GM12875 (cell line): ENCODE results near the gene MAST2.
"Not testable (repeated sequence)": the region's sequence is repeated elsewhere in the genome, so short reads cannot be mapped to it uniquely, and the experiment has no call there.

Source experiments
- H3K4me3 ChIP-seq: one replicate; pipeline ENCODE4 v1.5.1; 2011; ENCODE audit warnings: low read depth, low read length, control low read depth
- TF ChIP-seq, protein P1 (sequence below): IDR thresholded peaks from 2 replicates; pipeline ENCODE4 v1.5.1; 2011; ENCODE audit warnings: low read depth, mild to moderate bottlenecking, control low read depth, inconsistent platforms, low read length, moderate library complexity, borderline replicate concordance; ENCODE audit not compliant: insufficient read depth

MAST2 gene

DNA sequence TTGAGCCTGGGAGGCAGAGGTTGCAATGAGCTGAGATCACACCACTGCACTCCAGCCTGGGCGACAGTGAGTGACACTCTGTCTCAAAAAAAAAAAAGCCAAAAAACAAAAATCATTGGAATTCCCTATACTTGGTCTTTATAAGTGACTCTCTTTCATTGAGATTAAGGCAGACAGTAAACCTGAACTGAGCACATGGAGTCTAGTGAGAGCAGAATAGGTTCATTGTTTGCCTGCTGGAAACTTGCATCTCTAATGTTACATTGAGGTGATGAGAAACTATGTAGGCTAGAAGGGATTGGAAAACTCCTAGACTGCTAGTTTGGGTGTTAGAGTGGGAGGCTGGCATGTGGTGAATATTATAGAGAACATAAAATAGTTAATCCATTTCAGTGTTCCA is 25.4 kb downstream of the MAST2 start:
- no peak overlapping the region for H3K4me3 ChIP-seq
- TF ChIP-seq, protein P1, sequence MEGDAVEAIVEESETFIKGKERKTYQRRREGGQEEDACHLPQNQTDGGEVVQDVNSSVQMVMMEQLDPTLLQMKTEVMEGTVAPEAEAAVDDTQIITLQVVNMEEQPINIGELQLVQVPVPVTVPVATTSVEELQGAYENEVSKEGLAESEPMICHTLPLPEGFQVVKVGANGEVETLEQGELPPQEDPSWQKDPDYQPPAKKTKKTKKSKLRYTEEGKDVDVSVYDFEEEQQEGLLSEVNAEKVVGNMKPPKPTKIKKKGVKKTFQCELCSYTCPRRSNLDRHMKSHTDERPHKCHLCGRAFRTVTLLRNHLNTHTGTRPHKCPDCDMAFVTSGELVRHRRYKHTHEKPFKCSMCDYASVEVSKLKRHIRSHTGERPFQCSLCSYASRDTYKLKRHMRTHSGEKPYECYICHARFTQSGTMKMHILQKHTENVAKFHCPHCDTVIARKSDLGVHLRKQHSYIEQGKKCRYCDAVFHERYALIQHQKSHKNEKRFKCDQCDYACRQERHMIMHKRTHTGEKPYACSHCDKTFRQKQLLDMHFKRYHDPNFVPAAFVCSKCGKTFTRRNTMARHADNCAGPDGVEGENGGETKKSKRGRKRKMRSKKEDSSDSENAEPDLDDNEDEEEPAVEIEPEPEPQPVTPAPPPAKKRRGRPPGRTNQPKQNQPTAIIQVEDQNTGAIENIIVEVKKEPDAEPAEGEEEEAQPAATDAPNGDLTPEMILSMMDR: no peak

DNA sequence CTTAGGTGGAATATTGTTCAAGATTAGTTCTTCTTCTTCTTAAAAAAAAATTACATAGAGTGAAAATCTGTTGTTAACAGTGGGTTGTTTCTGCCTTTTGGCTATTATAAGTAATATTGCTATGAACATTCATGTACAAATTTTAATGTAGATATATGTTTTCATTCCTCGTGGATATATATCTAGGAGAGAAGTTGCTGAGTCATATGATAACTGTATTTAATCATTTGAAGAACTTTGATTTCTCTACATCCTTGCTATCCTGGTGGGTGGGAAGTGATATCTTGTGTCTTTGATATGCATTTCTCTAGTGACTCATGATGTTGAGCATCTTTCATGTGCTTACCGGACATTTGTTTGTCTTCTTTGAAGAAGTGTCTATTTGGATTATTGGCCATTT is 29.9 kb downstream of the MAST2 start:
- no peak overlapping the region for H3K4me3 ChIP-seq
- TF ChIP-seq, protein P1: no peak

DNA sequence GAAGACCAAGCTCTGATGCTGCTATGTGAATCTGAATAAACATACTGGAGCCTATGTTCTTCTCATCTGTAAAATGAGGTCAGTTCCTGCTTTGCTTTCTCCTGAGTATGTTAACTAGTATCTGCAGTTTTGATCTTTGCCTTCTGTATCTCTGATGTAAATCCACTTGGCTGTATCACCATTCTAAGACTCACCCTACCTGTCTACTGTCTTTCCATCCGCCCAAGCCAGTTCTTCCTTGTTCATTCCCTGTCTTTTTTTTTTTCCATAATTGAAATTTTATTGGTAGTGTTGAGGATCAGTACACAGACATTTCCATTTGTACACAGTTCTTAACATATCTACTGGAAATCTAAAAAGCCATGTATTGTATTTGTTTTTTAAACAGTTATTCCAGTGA is 31.3 kb downstream of the MAST2 start:
- TF ChIP-seq, protein P1: no peak

DNA sequence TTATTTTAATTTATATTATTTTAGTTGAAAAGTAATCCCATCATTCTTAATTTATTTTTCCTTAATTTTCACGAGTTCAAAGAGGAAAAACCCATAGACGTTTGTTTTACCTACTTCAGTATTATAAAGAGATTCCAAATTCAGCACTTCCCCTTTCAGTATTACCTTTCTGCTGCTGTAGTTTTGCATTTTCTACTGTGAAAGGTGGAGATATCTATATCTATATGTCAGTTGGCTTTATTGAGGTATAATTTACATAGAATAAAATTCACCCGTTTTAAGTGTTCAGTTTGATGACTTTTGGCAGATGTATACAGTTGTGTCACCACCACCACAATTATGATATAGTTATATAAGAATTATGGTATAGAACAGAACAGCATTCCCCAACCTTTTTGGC is 33.0 kb downstream of the MAST2 start:
- no peak overlapping the region for H3K4me3 ChIP-seq
- TF ChIP-seq, protein P1: no peak

More for the DNA sequence above, 31.3 kb downstream of the MAST2 start:
- H3K4me3 ChIP-seq: no peak overlapping the region

DNA sequence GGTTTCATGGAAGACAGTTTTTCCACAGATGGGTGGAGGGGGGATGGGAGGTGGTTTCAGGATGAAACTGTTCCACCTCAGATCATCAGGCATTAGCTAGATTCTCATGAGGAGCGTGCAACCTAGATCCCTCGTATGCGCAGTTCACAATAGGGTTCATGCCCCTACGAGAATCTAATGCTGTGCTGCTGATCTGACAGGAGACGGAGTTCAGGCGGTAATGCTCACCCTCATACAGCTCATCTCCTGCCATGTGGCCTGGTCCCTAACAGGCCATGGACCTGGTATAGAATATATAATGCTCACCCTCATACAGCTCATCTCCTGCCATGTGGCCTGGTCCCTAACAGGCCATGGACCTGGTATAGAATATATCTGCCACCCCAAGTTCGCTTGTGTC is 33.4 kb downstream of the MAST2 start:
- not testable (repeated sequence) for H3K4me3 ChIP-seq

DNA sequence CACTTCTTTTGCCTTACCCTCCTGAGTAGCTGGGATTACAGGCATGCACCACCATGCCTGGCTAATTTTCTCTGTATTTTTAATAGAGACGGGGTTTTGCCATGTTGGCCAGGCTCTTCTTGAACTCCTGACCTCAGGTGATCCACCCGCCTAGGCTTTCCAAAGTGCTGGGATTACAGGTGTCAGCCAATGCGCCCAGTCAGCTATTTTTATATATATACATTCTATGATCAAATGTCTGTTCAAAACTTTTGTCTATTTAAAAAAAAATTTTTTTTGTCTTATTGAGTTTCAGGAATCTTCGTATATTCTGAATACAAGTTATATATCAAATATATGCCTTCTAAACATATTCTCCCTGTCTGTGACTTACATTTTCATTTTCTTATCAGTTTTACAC is 34.9 kb downstream of the MAST2 start:
- not testable (repeated sequence) for H3K4me3 ChIP-seq

DNA sequence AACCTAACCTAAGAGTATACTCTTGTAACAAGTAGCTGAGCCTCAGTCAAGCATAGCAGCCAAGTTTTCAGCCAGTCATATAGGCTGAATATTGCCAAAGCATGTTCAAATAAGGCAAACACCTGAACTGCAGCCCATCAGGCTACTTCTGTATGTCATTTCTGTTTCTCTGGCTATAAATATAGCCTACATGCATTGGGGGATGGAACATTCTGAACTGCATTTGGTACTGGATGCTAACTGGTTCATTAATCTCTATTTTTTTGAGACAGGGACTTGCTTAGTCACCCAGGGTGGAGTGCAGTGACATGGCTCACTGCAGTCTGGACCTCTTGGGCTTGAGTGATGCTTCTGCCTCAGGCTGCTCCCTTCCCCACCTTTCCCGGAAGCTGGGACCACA is 37.3 kb downstream of the MAST2 start:
- TF ChIP-seq, protein P1: no peak
- H3K4me3 ChIP-seq: no peak overlapping the region

DNA sequence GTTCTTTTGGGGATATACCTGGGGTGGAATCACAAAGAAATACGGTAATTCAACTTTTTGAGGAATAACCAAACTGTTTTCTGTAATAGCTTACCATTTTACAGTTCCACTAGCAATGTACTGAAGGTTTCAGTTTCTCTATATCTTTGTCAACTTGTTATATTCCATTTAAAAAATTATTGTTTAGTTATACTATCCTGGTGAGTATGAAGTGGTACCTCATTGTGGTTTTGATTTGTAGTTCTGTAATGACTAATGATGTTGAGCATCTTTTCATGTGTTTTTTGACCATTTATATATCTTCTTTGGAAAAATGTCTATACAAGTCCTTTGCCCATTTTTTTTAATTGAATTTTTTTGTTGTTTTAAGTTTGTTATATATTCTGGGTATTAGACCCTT is 39.4 kb downstream of the MAST2 start:
- H3K4me3 ChIP-seq: no peak overlapping the region
- TF ChIP-seq, protein P1: no peak
